OCI-LY3 (cell line): ENCODE data around the gene CEP112.

Source experiments
- CTCF ChIP-seq: fragments of 200-600, 300-600 bp; sonication (generic); IDR thresholded peaks from 2 replicates; pipeline ENCODE4 v1.5.1; 2014; ENCODE audit warnings: antibody characterized with exemption, low read length, low read depth
- EZH2phosphoT487 ChIP-seq: fragments of 200-600 bp; shearing (Covaris generic); IDR thresholded peaks from 2 replicates; pipeline ENCODE4 v1.6.1; 2018; ENCODE audit warnings: antibody characterized with exemption, mixed run types, low read depth

GRCh38 chr17:66107731-66108130, 84.2 kb downstream of the CEP112 start:
- TF ChIP-seq CTCF: no peak
- TF ChIP-seq EZH2phosphoT487: no peak
